ENCODE results near the gene SUV39H1.
"Not testable (repeated sequence)": the region's sequence is repeated elsewhere in the genome, so short reads cannot be mapped to it uniquely, and the experiment has no call there.

SUV39H1 gene

DNA sequence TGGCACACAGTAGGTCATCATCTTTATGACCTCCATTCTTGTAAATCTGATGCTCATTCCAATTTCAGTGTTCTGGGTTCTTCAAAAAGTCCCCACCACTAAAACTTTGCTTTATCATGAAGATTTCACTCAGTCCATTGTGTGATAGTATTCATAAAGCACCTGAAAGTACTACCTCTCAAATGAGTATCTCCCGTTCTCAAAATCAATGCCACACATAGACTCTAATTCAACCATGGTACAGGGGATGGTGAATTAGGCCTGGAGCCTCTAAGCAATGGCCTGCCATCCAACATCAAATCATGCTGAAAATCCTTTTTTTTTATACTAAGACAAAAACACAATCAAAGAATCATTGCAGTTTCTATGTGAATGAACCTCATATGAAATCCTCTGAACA lies 32.4 kb upstream of the SUV39H1 start:
- peaks cover 11 to 17% of the 10 kb centered on the region in 2 experiments for H3K4me1 ChIP-seq (ENCODE audit: control insufficient read depth in 1 of 2, insufficient read depth in 1 of 2, low read depth in 1 of 2, low read length in 1 of 2)
- no peaks in the 10 kb centered on the region for H3K9me3 ChIP-seq
- TF ChIP-seq, protein P1, sequence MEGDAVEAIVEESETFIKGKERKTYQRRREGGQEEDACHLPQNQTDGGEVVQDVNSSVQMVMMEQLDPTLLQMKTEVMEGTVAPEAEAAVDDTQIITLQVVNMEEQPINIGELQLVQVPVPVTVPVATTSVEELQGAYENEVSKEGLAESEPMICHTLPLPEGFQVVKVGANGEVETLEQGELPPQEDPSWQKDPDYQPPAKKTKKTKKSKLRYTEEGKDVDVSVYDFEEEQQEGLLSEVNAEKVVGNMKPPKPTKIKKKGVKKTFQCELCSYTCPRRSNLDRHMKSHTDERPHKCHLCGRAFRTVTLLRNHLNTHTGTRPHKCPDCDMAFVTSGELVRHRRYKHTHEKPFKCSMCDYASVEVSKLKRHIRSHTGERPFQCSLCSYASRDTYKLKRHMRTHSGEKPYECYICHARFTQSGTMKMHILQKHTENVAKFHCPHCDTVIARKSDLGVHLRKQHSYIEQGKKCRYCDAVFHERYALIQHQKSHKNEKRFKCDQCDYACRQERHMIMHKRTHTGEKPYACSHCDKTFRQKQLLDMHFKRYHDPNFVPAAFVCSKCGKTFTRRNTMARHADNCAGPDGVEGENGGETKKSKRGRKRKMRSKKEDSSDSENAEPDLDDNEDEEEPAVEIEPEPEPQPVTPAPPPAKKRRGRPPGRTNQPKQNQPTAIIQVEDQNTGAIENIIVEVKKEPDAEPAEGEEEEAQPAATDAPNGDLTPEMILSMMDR (IDR thresholded peaks at IDR 0.05) = no peak
- H3K27ac ChIP-seq = no peak overlapping the region
- H3K36me3 ChIP-seq = no peaks in the 10 kb centered on the region
- no peaks in the 10 kb centered on the region for H3K27me3 ChIP-seq
- no peak overlapping the region for H3K4me3 ChIP-seq (ENCODE audit: low read depth in 1 of 2, low read length in 1 of 2)

- H3K27ac ChIP-seq = no peak overlapping the region
- TF ChIP-seq, protein P1 (IDR thresholded peaks at IDR 0.05) = no peak
- H3K4me3 ChIP-seq (ENCODE audit: low read depth in 1 of 2, low read length in 1 of 2) = no peak overlapping the region
- H3K36me3 ChIP-seq = no peaks in the 10 kb centered on the region
- H3K4me1 ChIP-seq (ENCODE audit: control insufficient read depth in 1 of 2, insufficient read depth in 1 of 2, low read depth in 1 of 2, low read length in 1 of 2) = peaks cover 11 to 17% of the 10 kb centered on the region in 2 experiments
- no peaks in the 10 kb centered on the region for H3K27me3 ChIP-seq
- H3K9me3 ChIP-seq = no peaks in the 10 kb centered on the region
These were observed 30.5 kb upstream of the SUV39H1 start for GRCh38 chrX:48665991-48666390.

GRCh38 chrX:48666649-48667048 lies 29.9 kb upstream of the SUV39H1 start:
- TF ChIP-seq, protein P1 (IDR thresholded peaks at IDR 0.05) = no peak
- H3K27me3 ChIP-seq = no peaks in the 10 kb centered on the region
- no peaks in the 10 kb centered on the region for H3K36me3 ChIP-seq
- peak overlapping the region; percentile 89 for H3K27ac ChIP-seq
- H3K9me3 ChIP-seq = no peaks in the 10 kb centered on the region
- peaks cover 11 to 17% of the 10 kb centered on the region in 2 experiments for H3K4me1 ChIP-seq (ENCODE audit: control insufficient read depth in 1 of 2, insufficient read depth in 1 of 2, low read depth in 1 of 2, low read length in 1 of 2)
- no peak overlapping the region for H3K4me3 ChIP-seq (ENCODE audit: low read depth in 1 of 2, low read length in 1 of 2)

DNA sequence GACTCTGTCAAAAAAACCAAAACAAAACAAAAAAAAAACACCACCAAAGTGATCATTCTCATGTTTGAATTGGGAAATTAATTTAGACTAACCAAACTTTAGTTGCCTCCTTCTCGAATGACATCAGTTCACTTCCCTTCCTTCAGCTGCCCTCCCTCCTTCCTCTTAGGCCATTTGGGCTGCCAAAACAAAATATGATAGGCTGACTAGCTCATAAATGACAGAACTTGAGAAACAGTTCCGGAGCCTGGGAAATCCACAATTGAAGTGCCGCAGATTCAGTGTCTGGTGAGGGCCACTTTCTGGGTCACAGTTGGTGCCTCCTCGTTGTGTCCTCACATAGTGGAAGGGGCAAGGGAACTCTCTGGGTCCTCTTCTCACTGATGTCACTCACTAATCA lies 29.0 kb upstream of the SUV39H1 start:
- peaks cover 11 to 17% of the 10 kb centered on the region in 2 experiments for H3K4me1 ChIP-seq (ENCODE audit: control insufficient read depth in 1 of 2, insufficient read depth in 1 of 2, low read depth in 1 of 2, low read length in 1 of 2)
- no peaks in the 10 kb centered on the region for H3K27me3 ChIP-seq
- TF ChIP-seq, protein P1 (IDR thresholded peaks at IDR 0.05) = no peak
- no peak overlapping the region for H3K4me3 ChIP-seq (ENCODE audit: low read depth in 1 of 2, low read length in 1 of 2)
- H3K36me3 ChIP-seq = no peaks in the 10 kb centered on the region
- no peaks in the 10 kb centered on the region for H3K9me3 ChIP-seq
- H3K27ac ChIP-seq = peak overlapping the region; percentile 89

- H3K4me3 ChIP-seq (ENCODE audit: low read depth in 1 of 2, low read length in 1 of 2); H3K9me3 ChIP-seq; H3K27me3 ChIP-seq; H3K36me3 ChIP-seq: not testable (repeated sequence)
- Histone ChIP-seq H3K27ac (peak overlapping the region; percentile 89), H3K4me1 (ENCODE audit: control insufficient read depth in 1 of 2, insufficient read depth in 1 of 2, low read depth in 1 of 2, low read length in 1 of 2) (peaks cover 11 to 17% of the 10 kb centered on the region in 2 experiments)
These were observed 28.3 kb upstream of the SUV39H1 start for GRCh38 chrX:48668187-48668586.

- no peaks in the 10 kb centered on the region for H3K27me3 ChIP-seq
- H3K4me1 ChIP-seq (ENCODE audit: control insufficient read depth in 1 of 2, insufficient read depth in 1 of 2, low read depth in 1 of 2, low read length in 1 of 2) = peaks cover 50 to 56% of the 10 kb centered on the region in 2 experiments
- no peaks in the 10 kb centered on the region for H3K9me3 ChIP-seq
- H3K4me3 ChIP-seq (ENCODE audit: low read depth in 1 of 2, low read length in 1 of 2) = peak overlapping the region; percentile 70 to 83
- H3K36me3 ChIP-seq = no peaks in the 10 kb centered on the region
- TF ChIP-seq, protein P1 (IDR thresholded peaks at IDR 0.05) = peak; percentile 36
- H3K27ac ChIP-seq = peak overlapping the region; percentile 94
These were observed 20.2 kb upstream of the SUV39H1 start for GRCh38 chrX:48676106-48676892.
